NCI-H446 (cell line): ENCODE results near the gene SPINT2.

Experiments used
- DNase-seq, 2 experiments: peaks; one replicate each; lab custom pipeline; 2025; lab: John Stamatoyannopoulos, UW

The SPINT2 gene

DNA sequence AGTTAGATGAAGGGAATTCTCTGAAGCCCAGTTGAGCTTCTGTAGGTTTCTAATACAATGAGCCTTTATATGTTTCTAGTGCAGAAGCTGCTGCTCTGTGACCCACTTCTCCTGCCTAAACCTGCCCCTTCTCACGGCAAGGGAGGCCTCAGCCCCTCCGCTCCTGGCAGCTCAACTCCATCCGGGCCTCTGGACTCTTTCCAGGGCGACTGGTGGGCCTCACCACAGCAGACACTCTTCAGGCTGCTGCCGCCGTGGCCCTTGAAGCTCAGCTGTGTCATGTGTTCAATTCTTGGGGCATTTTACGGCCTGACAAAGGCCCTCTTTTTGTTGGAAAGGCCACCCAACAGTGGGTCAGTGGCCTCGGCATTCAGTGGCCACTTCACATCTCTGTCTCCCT lies 29.7 kb downstream of the SPINT2 start:
- no peak for DNase-seq

DNA sequence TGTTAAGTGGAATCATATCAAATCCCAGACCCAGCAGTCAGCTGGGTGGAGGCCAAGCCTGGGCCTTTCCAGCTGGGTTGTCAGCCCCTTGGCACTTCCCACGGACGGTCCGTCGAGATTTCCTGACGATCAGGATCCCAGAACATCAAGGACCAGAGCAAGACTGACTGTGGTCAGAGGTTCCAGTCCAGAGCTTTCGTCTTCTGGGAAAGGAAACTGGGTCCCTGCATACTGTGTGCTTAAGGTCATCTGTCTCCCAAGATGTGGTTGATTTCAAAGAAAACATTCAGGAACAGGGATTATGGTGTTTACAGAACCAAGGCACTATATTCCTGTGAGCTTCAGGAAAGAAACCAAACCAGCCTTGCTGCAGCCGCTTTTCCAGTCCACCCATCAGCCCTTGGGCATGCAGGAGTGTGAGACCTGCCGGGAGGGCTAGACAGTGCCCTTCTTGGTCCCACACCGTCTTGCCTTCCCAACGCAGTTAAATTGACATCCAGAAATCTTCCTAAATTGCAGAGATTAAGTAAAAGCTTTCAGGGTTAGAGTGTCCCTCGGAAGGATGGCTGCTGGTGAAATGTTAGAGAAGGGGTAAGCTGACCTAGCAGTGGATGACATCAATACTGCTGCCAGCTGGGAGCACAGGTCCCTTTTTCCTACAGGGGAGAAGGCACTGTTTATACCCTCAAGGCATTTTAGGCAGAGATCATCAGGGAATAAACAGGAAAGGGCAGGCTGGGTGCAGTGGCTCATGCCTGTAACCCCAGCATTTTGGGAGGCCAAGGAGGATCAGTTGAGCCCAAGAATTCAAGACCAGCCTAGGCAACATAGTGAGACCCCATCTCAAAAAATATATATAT lies 34.7 kb downstream of the SPINT2 start:
- no peak for DNase-seq

GRCh38 chr19:38303517-38304351 lies 39.4 kb downstream of the SPINT2 start, which contains the start of gene C19orf33:
Gene C19orf33, plus strand, starts transcription at chr19:38304251. Its CDS starts 11 bp downstream, at chr19:38304262.
- no peak for DNase-seq

DNA sequence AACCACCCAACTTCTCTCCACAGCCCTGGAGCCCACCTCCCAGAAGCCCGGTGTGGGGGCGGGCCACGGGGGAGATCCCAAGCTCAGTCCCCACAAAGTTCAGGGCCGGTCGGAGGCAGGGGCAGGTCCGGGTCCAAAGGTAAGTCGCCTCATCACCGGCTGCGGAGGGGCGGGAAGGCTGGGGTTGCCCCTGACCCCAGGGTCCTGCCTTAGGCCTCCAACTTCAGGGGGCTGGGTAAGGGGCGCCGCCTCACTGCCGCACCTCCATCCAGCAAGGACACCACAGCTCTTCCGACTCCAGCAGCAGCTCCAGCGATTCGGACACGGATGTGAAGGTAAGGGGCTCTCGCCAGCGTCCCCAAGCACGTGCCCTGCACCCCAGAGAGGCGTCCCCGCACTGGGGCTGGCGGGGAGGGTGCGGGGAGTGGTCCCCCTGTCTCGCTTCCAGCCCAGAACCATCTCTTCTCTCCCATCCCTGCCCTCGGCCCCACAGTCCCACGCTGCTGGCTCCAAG lies 40.0 kb downstream of the SPINT2 start:
- no peak for DNase-seq

GRCh38 chr19:38304866-38305429 lies 40.6 kb downstream of the SPINT2 start:
- no peak for DNase-seq

GRCh38 chr19:38306236-38306635 lies 41.9 kb downstream of the SPINT2 start:
- DNase-seq, result no peak

DNA sequence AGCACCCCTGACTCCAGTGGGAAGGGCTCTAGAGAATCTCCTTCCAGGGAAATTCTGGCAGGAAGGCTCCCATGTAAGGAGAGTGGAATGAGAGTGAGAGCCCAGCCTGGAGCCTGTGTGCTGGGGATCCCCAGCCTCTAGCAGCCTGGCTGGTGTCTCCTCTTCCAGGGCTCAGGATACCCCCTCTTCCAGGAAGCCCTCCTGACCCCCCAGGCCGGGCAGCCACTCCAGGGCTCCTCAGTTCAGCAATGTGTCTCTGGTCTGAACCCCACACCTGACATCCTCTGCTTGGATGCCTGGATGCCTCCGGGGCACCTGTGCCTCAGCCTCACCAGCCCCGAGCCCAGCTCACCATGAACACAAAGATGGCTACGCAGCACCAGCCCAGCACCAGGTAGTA lies 42.7 kb downstream of the SPINT2 start:
- no peak for DNase-seq

GRCh38 chr19:38307597-38307996 lies 43.2 kb downstream of the SPINT2 start:
- DNase-seq, result no peak

- DNase-seq, result no peak
Observed at GRCh38 chr19:38308006-38308766, 43.8 kb downstream of the SPINT2 start.

- no peak for DNase-seq
Observed at GRCh38 chr19:38308926-38309614, 44.7 kb downstream of the SPINT2 start.

GRCh38 chr19:38309615-38310278 lies 45.4 kb downstream of the SPINT2 start:
- DNase-seq, result no peak

DNA sequence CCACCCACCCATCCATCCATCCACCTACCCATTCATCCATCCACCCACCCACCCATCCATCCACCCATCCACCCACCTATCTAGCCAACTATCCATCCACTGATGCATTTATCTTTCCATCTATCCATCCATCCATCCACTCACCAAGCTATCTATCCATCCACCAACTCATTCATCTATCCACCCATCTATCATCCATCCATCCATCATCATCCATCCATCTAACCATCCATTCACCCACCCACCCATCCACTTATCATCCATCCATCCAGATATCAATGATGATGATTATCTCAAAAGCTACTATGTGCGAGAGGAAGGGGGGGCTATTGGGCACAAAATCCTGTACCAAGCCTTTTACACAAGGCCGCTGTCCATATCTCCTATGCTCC lies 45.9 kb downstream of the SPINT2 start:
- DNase-seq, result no peak

DNA sequence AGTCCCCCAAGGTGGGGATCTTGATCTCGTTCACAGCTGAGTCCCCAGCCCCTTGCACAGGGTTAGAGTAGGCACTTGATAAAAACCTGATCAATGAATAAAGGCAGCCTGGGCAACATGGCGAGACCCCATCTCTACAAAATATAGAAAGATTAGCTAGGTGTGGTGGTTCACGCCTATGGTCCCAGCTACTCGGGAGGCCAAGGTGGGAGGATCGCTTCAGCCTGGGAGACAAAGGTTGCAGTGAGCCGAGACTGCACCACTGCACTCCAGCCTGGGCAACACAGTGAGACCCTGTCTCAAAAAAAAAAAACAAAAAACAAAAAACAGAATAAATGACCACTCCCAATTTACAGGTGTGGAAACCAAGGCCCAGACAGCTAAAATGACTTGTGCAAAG lies 46.6 kb downstream of the SPINT2 start:
- no peak for DNase-seq

- peak; percentile 96 to 99 for DNase-seq
Observed at GRCh38 chr19:38315657-38316476, 51.5 kb downstream of the SPINT2 start, which contains the start of gene YIF1B. Gene YIF1B, minus strand, starts transcription at chr19:38315947. Its CDS starts 30 bp downstream, at chr19:38315917.

DNA sequence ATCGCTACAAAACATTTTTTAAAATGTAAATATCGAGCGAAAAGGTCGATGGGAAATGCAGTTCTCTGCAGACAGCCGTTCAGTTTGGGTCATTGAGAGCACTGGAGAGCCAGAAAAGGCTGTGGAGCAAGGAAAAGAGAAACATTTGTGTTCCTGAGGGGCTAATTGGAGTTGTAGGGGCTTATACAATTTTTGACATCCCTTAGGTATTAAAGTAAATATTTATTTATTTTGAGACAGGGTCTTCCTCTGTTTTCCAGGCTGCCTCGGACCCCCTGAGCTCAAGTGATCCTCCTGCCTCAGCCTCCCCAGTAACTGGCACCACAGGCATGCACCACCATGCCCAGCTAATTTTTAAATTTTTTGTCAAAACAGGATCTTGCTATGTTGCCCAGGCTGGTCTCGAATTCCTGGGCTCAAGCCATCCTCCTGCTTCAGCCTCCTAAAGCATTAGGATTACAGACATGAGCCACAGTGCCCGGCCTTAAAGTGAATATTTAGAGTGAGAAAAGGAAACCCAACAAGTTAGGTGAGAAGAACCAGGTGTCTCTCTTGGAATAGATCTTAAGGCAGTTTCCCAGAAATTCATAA lies 52.2 kb downstream of the SPINT2 start:
- no peak for DNase-seq

GRCh38 chr19:38317104-38317612 lies 52.8 kb downstream of the SPINT2 start:
- DNase-seq, result no peak

- DNase-seq, result peak; percentile 67 to 70
Observed at GRCh38 chr19:38318660-38319059, 54.3 kb downstream of the SPINT2 start.

GRCh38 chr19:38319421-38320258 lies 55.3 kb downstream of the SPINT2 start, which contains the start of gene KCNK6:
Gene KCNK6, plus strand, starts transcription at chr19:38319845. Its CDS starts 106 bp downstream, at chr19:38319951.
- no peak for DNase-seq
